Measurements from ENCODE around the gene NLRP3.

GRCh38 chr1:247401310-247402119 is 14.5 kb upstream of the NLRP3 start:
- TF ChIP-seq CTCF (IDR thresholded peaks at IDR 0.05; ENCODE audit: insufficient read depth, low read depth, low read length) (no peak), EZH2 (IDR thresholded peaks at IDR 0.05; ENCODE audit: insufficient read depth, low read length) (no peak)
